Measurements from ENCODE around the gene ZNF892. TPM values are rescaled to one million over a fixed set of nuclear protein-coding genes. Genes with fewer than 3 reads are reported as not detected.

The ZNF892 gene
- total RNA-seq (1 to 10 TPM; 4.3 to 4.7 TPM), polyA plus RNA-seq (0.39 TPM)

DNA sequence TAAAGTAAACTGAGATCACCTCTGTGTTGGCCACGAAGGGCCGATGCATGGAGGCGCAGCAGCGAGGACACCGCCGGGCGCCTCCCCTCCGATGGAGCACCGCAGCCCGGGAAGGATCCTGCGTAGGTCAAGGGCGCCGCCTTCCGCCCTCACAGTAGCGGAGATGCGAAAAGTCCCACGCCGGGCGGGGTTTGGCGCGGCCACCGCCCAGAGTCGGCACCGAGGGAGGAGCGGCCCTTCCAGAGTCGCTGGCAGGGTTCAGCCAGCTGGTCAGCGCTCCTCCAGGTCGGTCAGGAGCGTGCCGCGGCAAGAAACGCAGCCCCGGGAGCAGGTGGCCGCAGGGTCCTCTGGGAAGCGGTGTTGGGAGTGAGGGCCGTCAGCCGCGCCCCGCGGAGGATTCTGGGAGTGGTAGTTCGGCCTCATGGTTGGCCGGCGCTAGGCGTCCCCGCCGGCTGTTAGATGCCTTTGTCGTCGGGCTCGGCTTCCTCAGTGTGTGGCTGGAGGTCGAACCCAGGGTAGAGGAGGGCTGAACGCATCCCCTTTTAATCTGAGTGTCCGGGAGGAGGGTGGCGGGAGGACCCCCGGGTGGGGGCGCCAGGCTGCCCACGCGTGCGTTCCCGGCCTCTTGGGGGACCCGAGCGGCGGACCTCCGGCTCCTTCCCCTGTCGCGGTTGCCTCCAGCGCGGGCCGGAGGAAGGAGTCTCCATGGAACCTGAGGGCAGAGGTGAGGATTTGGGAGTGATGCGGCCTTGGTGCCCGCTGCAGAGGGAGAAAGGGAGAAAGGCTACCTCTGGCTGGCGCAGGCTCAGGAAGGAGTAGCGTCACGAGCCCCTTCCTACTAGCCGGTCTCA, at the start of gene ZNF892:
TSS of gene ZNF892 (plus strand) at position 411 of the 851 bp plus-strand sequence. CDS start at position 706, 295 bp downstream.
- H3K27ac ChIP-seq (ENCODE audit: low read depth, low read length) = peak within 1 kb of the TSS; percentile 58
- H3K36me3 ChIP-seq (ENCODE audit: insufficient read depth, low read length) = peaks cover 14% of the 10 kb centered on the region
- H3K27me3 ChIP-seq (ENCODE audit: insufficient read depth, low read length, poor library complexity, severe bottlenecking) = no peaks in the 10 kb centered on the region
- peaks cover 9% of the 10 kb centered on the region for H3K9me3 ChIP-seq (ENCODE audit: low read length)
- peaks cover 27 to 32% (median 29%) of the 10 kb centered on the region in 3 donors for H3K4me1 Mint-ChIP-seq
- POLR2A ChIA-PET = no interaction called here
- H3K27me3 Mint-ChIP-seq = peaks cover 0 to 1% of the 10 kb centered on the region in 2 donors
- peaks cover 25 to 34% (median 33%) of the 10 kb centered on the region in 3 donors for H3K36me3 Mint-ChIP-seq
- peaks cover 9% of the 10 kb centered on the region for H3K4me1 ChIP-seq (ENCODE audit: insufficient read depth, low read length)
- peak within 1 kb of the TSS; percentile 90 to 96 (median 95) for H3K4me3 Mint-ChIP-seq
- H3K9me3 Mint-ChIP-seq = peaks cover 7 to 20% (median 17%) of the 10 kb centered on the region in 5 donors
- CTCF ChIA-PET = interaction anchor here (0.7 kb wide), 1 partner anchor 42 kb away, joined by 3 read pairs; the partner anchor contains the start of gene ZNF2
- peak within 1 kb of the TSS; percentile 76 for H3K4me3 ChIP-seq (ENCODE audit: low read length)
- H3K27ac Mint-ChIP-seq = peak within 1 kb of the TSS in 7 of 8 donors; percentile 77 to 96 (median 85)
- DNase-seq = peak; percentile 62 to 78 (median 70)

- peaks cover 3 to 23% (median 13%) of the 10 kb centered on the region in 5 donors for H3K9me3 Mint-ChIP-seq
- no peaks in the 10 kb centered on the region for H3K27me3 ChIP-seq (ENCODE audit: insufficient read depth, low read length, poor library complexity, severe bottlenecking)
- peaks cover 14% of the 10 kb centered on the region for H3K4me1 ChIP-seq (ENCODE audit: insufficient read depth, low read length)
- no peaks in the 10 kb centered on the region for H3K27me3 Mint-ChIP-seq
- peaks cover 6 to 23% (median 11%) of the 10 kb centered on the region in 3 donors for H3K4me1 Mint-ChIP-seq
- CTCF ChIA-PET = interaction anchor here (0.6 to 3.2 kb wide), 5 partner anchors 10 to 82 kb away, joined by 3 to 7 read pairs (median 5); no protein-coding TSS in a partner anchor
- peak overlapping the region in 7 of 8 donors; percentile 23 to 90 (median 50) for H3K27ac Mint-ChIP-seq
- POLR2A ChIA-PET = interaction anchor here (3.0 kb wide), 1 partner anchor 37 kb away, joined by 15 read pairs; the partner anchor contains the start of gene MRPS5
- no peaks in the 10 kb centered on the region for H3K9me3 ChIP-seq (ENCODE audit: low read length)
- H3K36me3 ChIP-seq (ENCODE audit: insufficient read depth, low read length) = peaks cover 6% of the 10 kb centered on the region
- no peak for DNase-seq
- H3K27ac ChIP-seq (ENCODE audit: low read depth, low read length) = peak overlapping the region; percentile 64
- H3K36me3 Mint-ChIP-seq = peaks cover 23 to 36% (median 33%) of the 10 kb centered on the region in 3 donors
- peak overlapping the region; percentile 68 to 87 (median 80) for H3K4me3 Mint-ChIP-seq
- H3K4me3 ChIP-seq (ENCODE audit: low read length) = peak overlapping the region; percentile 75
Observed at GRCh38 chr2:95158441-95158840, 48.9 kb upstream of the ZNF892 start.

DNA sequence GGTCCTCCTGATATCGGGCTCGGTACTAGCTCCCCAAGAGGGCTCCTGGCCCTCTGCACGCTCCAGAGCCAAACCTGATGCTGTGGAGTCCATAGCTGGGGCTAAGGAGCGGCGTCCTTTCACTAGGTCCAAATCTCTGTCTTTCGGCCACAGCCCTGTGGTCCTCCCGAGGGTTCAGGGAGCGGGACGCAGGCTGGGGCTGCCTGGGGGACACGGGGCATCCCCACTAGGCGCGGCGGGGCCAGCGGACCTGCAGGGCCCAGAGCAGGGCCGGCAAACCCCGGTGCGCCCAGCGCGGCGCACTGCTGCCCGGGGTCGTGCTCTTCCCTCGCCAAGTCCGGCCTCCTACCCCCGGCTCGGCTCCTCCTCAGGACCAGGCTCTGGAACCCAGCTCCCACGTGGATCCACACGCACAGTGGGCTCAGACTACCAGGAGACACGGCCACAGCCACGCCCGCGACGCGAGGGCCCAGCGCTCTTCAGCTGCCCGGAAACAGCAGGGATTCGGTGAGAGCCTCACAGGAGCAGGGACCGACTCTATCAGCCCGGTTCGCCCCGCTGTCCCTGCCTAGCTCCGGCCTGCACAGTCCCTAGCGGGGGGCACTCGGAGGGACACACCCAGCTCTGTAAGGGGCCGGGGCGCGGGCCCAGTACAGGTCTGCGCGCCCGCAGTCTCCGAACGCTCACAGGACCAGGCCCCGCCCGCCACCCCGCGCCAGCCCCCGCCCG, 48.3 kb upstream of the ZNF892 start:
- Histone ChIP-seq H3K27ac (ENCODE audit: low read depth, low read length) (peak overlapping the region; percentile 64), H3K9me3 (ENCODE audit: low read length) (no peaks in the 10 kb centered on the region), H3K4me1 (ENCODE audit: insufficient read depth, low read length) (peaks cover 14% of the 10 kb centered on the region), H3K27me3 (ENCODE audit: insufficient read depth, low read length, poor library complexity, severe bottlenecking) (no peaks in the 10 kb centered on the region), H3K4me3 (ENCODE audit: low read length) (peak overlapping the region; percentile 75), H3K36me3 (ENCODE audit: insufficient read depth, low read length) (peaks cover 6% of the 10 kb centered on the region)
- ChIA-PET POLR2A (interaction anchor here (1.4 to 3.0 kb wide), 2 partner anchors 38 to 47 kb away, joined by 3 to 15 read pairs; partner anchors contain the start of gene MRPS5), CTCF (interaction anchor here (0.6 to 3.2 kb wide), 6 partner anchors 9 to 137 kb away, joined by 3 to 7 read pairs (median 4); no protein-coding TSS in a partner anchor)
- Mint-ChIP-seq H3K4me1 (peaks cover 6 to 26% (median 17%) of the 10 kb centered on the region in 3 donors), H3K36me3 (peaks cover 20 to 30% (median 27%) of the 10 kb centered on the region in 3 donors), H3K4me3 (peak overlapping the region; percentile 80 to 92 (median 83)), H3K27ac (peak overlapping the region in 6 of 8 donors; percentile 50 to 83 (median 60)), H3K27me3 (no peaks in the 10 kb centered on the region), H3K9me3 (peaks cover 0 to 17% (median 9%) of the 10 kb centered on the region in 5 donors)
- no peak for DNase-seq

DNA sequence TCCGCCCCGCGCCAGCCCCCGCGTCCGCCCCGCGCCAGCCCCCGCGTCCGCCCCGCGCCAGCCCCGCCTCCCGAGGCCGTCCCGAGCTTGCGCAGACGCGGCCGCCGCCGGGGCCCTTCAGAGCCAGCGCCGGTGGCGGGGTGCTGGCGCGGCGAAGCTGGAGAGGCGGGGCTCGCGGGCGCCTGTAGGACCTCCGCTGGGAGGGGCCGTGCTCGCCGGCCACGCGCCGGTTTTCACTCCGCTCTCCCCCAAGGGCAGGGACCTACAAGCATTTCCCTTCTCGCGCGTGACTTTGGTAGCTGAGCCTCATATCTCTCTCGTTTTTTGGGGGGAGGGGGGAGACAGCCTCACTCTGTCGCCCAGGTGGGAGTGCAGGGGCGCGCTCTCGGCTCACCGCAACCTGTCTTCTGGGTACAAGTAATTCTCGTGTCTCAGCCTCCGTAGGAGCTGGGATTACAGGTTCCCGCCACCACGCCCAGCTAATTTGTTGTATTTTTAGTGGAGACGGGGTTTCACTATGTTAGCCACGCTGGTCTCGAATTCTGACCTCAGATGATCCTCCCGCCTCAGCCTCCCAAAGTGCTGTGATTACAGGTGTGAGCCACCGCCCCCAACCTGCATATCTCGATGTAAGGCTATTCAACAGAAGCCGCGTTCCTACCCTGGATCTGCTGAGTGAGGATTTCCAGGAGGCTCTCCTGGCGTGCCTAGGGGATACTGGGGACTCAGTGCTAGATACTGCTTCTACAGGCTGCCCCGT, 47.5 kb upstream of the ZNF892 start, which contains the start of gene ZNF514:
TSS of gene ZNF514 (minus strand) at position 159 of the 760 bp plus-strand sequence. CDS start 6,595 bp downstream, outside the sequence.
- Histone ChIP-seq H3K4me3 (ENCODE audit: low read length) (peak within 1 kb of the TSS; percentile 76), H3K27ac (ENCODE audit: low read depth, low read length) (peak within 1 kb of the TSS; percentile 64), H3K9me3 (ENCODE audit: low read length) (no peaks in the 10 kb centered on the region), H3K36me3 (ENCODE audit: insufficient read depth, low read length) (peaks cover 6% of the 10 kb centered on the region), H3K27me3 (ENCODE audit: insufficient read depth, low read length, poor library complexity, severe bottlenecking) (no peaks in the 10 kb centered on the region), H3K4me1 (ENCODE audit: insufficient read depth, low read length) (peaks cover 22% of the 10 kb centered on the region)
- CTCF ChIA-PET = interaction anchor here (1.0 to 3.2 kb wide), 5 partner anchors 10 to 137 kb away, joined by 3 to 7 read pairs (median 5); no protein-coding TSS in a partner anchor
- POLR2A ChIA-PET = interaction anchor here (1.4 to 3.0 kb wide), 2 partner anchors 38 to 46 kb away, joined by 3 to 15 read pairs; partner anchors contain the start of gene MRPS5
- H3K27ac Mint-ChIP-seq = peak within 1 kb of the TSS; percentile 75 to 95 (median 88)
- peaks cover 16 to 22% (median 19%) of the 10 kb centered on the region in 3 donors for H3K36me3 Mint-ChIP-seq
- H3K4me1 Mint-ChIP-seq = peaks cover 12 to 34% (median 25%) of the 10 kb centered on the region in 3 donors
- no peaks in the 10 kb centered on the region for H3K27me3 Mint-ChIP-seq
- peak within 1 kb of the TSS; percentile 86 to 92 (median 89) for H3K4me3 Mint-ChIP-seq
- peaks cover 0 to 9% (median 4%) of the 10 kb centered on the region in 5 donors for H3K9me3 Mint-ChIP-seq
- DNase-seq = peak; percentile 76 to 83 (median 79)

- POLR2A ChIA-PET = interaction anchor here (0.6 to 2.2 kb wide), 2 partner anchors 22 to 44 kb away, joined by 4 to 12 read pairs; partner anchors contain the start of gene MRPS5
- no peak for DNase-seq
- Histone ChIP-seq H3K27me3 (ENCODE audit: insufficient read depth, low read length, poor library complexity, severe bottlenecking) (no peaks in the 10 kb centered on the region), H3K27ac (ENCODE audit: low read depth, low read length) (peak overlapping the region; percentile 88), H3K9me3 (ENCODE audit: low read length) (no peaks in the 10 kb centered on the region), H3K36me3 (ENCODE audit: insufficient read depth, low read length) (no peaks in the 10 kb centered on the region), H3K4me3 (ENCODE audit: low read length) (peak overlapping the region; percentile 90), H3K4me1 (ENCODE audit: insufficient read depth, low read length) (peaks cover 21% of the 10 kb centered on the region)
- Mint-ChIP-seq H3K27me3 (peaks cover 0 to 2% of the 10 kb centered on the region in 2 donors), H3K4me1 (peaks cover 31 to 52% (median 52%) of the 10 kb centered on the region in 3 donors), H3K4me3 (peak overlapping the region; percentile 98 to 100 (median 100)), H3K27ac (peak overlapping the region; percentile 95 to 100 (median 98)), H3K9me3 (peaks cover 0 to 2% (median 0%) of the 10 kb centered on the region in 5 donors), H3K36me3 (peaks cover 2 to 9% (median 6%) of the 10 kb centered on the region in 3 donors)
- CTCF ChIA-PET = interaction anchor here (0.9 to 2.0 kb wide), 10 partner anchors 10 to 238 kb away, joined by 3 to 6 read pairs (median 4); partner anchors contain the start of genes FAHD2A, MRPS5 and ZNF892
Observed at GRCh38 chr2:95165030-95165370, 42.3 kb upstream of the ZNF892 start.

GRCh38 chr2:95165371-95166064, 41.8 kb upstream of the ZNF892 start, which contains the start of gene ZNF2:
Gene ZNF2 (plus strand): TSS chr2:95165809. CDS start chr2:95176227, 10,418 bp downstream.
- POLR2A ChIA-PET = interaction anchor here (0.6 to 2.2 kb wide), 2 partner anchors 21 to 44 kb away, joined by 4 to 12 read pairs; partner anchors contain the start of gene MRPS5
- H3K27me3 Mint-ChIP-seq = peaks cover 0 to 2% of the 10 kb centered on the region in 2 donors
- peak within 1 kb of the TSS; percentile 98 to 100 (median 100) for H3K4me3 Mint-ChIP-seq
- no peaks in the 10 kb centered on the region for H3K27me3 ChIP-seq (ENCODE audit: insufficient read depth, low read length, poor library complexity, severe bottlenecking)
- peak; percentile 95 to 98 (median 96) for DNase-seq
- H3K4me1 ChIP-seq (ENCODE audit: insufficient read depth, low read length) = peaks cover 19% of the 10 kb centered on the region
- no peaks in the 10 kb centered on the region for H3K36me3 ChIP-seq (ENCODE audit: insufficient read depth, low read length)
- H3K27ac Mint-ChIP-seq = peak within 1 kb of the TSS; percentile 95 to 100 (median 98)
- peaks cover 0 to 2% (median 0%) of the 10 kb centered on the region in 5 donors for H3K9me3 Mint-ChIP-seq
- peaks cover 31 to 52% (median 49%) of the 10 kb centered on the region in 3 donors for H3K4me1 Mint-ChIP-seq
- peak within 1 kb of the TSS; percentile 90 for H3K4me3 ChIP-seq (ENCODE audit: low read length)
- no peaks in the 10 kb centered on the region for H3K9me3 ChIP-seq (ENCODE audit: low read length)
- CTCF ChIA-PET = interaction anchor here (0.9 to 2.0 kb wide), 11 partner anchors 11 to 237 kb away, joined by 3 to 6 read pairs (median 4); partner anchors contain the start of genes FAHD2A, MRPS5 and ZNF892
- H3K36me3 Mint-ChIP-seq = peaks cover 2 to 9% (median 6%) of the 10 kb centered on the region in 3 donors
- H3K27ac ChIP-seq (ENCODE audit: low read depth, low read length) = peak within 1 kb of the TSS; percentile 88
